ENCODE results near the gene PSMB7.

DNA sequence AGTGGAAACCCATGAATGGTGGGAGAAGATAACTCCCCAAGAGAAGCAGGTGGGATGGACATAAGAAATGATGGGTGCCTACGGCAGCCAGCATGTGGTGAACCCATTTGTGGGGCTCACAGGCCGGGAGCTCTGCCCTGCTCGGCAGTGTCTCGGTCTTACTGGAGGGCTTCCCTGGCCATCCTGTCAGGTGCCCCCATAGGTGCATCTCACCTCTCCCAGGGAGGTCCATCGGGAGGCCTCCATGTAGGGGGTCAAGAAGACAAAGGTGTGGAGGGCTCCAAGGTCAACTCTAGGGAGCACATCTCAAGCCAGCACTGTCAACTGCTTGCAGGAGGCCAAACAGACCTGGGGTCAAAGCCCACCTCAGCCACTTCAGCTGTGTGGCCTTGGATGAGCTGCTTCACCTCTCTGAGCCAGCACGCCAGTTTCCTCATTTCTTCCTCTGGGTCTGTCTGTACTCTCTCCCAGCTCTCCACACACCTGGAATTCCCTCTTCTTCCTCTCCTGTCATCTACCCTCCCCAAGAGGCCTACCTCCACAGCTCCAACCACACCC lies 24.5 kb upstream of the PSMB7 start:
- TF ChIP-seq MAX (IDR thresholded peaks at IDR 0.05), result no peak
- TF ChIP-seq EP300 (IDR thresholded peaks at IDR 0.05; ENCODE audit: borderline replicate concordance), result no peak
